Measurements from ENCODE around the gene IKBKG. TPM values are rescaled to one million over a fixed set of nuclear protein-coding genes. Genes with fewer than 3 reads are reported as not detected.
A peak's percentile ranks its signal among the peaks of the same experiment; 100 is the strongest.

The IKBKG gene
- total and polyA plus RNA-seq, 2 of the 13 experiments (the other 11 are each of a cell fraction or from before 2014, with no cell fraction given) = 30.6 to 44.3 TPM

DNA sequence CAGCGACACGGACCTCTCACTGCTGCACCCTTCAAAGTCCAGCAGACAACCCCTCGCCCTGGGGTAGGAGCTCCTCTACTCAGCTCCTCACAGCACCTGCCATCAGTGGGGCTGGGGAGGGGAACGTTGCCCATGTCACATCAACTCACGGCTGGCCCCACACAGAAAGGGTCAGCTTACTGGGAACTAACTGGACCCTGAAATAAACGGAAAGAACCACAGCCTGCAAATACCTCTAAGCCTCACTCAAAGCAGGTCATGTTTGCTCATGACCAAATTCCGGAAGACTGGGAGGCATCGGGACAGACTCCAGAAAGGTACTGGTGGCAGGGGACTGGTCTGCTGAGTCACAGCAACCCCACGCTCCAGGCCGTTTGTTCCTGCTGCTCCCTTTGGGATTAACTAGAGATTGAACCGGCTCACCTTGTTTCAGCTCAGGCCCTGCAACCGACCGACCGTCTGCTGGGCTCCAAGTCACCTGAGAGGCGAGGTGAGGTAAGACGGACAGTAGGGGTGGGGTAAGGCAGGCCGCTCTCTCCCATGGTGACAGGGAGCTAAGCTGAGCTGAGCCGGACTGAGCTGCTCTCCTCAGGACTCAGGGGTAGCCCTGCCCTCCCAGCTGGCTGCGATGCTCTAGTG is 6.4 kb upstream of the IKBKG start (continued):
- TF ChIP-seq, protein P1, sequence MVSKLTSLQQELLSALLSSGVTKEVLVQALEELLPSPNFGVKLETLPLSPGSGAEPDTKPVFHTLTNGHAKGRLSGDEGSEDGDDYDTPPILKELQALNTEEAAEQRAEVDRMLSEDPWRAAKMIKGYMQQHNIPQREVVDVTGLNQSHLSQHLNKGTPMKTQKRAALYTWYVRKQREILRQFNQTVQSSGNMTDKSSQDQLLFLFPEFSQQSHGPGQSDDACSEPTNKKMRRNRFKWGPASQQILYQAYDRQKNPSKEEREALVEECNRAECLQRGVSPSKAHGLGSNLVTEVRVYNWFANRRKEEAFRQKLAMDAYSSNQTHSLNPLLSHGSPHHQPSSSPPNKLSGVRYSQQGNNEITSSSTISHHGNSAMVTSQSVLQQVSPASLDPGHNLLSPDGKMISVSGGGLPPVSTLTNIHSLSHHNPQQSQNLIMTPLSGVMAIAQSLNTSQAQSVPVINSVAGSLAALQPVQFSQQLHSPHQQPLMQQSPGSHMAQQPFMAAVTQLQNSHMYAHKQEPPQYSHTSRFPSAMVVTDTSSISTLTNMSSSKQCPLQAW (CRISPR knock-in tag; IDR thresholded peaks at IDR 0.05) = peak; percentile 13; the same call in 1 of the 2 replicates
- TF ChIP-seq DPF2 (CRISPR knock-in tag; IDR thresholded peaks at IDR 0.05; ENCODE audit: borderline replicate concordance, low read depth) (0 out of 2 replicates have a peak, but pooled peaks have one; percentile 19), SMARCE1 (IDR thresholded peaks at IDR 0.05; ENCODE audit: borderline replicate concordance) (no peak), TARDBP (CRISPR knock-in tag; IDR thresholded peaks at IDR 0.05) (0 out of 2 replicates have a peak, but pooled peaks have one; percentile 52), SAFB2 (CRISPR knock-in tag; IDR thresholded peaks at IDR 0.05; ENCODE audit: borderline replicate concordance, low read depth) (no peak), NCOA2 (CRISPR knock-in tag; IDR thresholded peaks at IDR 0.05) (peak; percentile 33; the same call in 1 of the 2 replicates), SNAPC2 (CRISPR knock-in tag; IDR thresholded peaks at IDR 0.05) (no peak), SOX5 (CRISPR knock-in tag; IDR thresholded peaks at IDR 0.05; ENCODE audit: borderline replicate concordance) (peak; percentile 36; the same call in 1 of the 2 replicates), MED1 (CRISPR knock-in tag; IDR thresholded peaks at IDR 0.05) (peak; percentile 84), LCORL (IDR thresholded peaks at IDR 0.05) (no peak), LCORL (CRISPR knock-in tag; IDR thresholded peaks at IDR 0.05) (peak; percentile 68; the same call in 1 of the 2 replicates), TEAD3 (CRISPR knock-in tag; optimal IDR thresholded peaks at IDR 0.05; ENCODE audit: borderline replicate concordance) (peak; percentile 77)
- TF ChIP-seq, protein P2, sequence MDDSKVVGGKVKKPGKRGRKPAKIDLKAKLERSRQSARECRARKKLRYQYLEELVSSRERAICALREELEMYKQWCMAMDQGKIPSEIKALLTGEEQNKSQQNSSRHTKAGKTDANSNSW (CRISPR knock-in tag; IDR thresholded peaks at IDR 0.05; ENCODE audit: borderline replicate concordance) = no peak
- TF ChIP-seq, protein P3, sequence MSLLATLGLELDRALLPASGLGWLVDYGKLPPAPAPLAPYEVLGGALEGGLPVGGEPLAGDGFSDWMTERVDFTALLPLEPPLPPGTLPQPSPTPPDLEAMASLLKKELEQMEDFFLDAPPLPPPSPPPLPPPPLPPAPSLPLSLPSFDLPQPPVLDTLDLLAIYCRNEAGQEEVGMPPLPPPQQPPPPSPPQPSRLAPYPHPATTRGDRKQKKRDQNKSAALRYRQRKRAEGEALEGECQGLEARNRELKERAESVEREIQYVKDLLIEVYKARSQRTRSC (CRISPR knock-in tag; IDR thresholded peaks at IDR 0.05; ENCODE audit: low read depth) = no peak
- TF ChIP-seq, protein P4, sequence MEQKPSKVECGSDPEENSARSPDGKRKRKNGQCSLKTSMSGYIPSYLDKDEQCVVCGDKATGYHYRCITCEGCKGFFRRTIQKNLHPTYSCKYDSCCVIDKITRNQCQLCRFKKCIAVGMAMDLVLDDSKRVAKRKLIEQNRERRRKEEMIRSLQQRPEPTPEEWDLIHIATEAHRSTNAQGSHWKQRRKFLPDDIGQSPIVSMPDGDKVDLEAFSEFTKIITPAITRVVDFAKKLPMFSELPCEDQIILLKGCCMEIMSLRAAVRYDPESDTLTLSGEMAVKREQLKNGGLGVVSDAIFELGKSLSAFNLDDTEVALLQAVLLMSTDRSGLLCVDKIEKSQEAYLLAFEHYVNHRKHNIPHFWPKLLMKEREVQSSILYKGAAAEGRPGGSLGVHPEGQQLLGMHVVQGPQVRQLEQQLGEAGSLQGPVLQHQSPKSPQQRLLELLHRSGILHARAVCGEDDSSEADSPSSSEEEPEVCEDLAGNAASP (CRISPR knock-in tag; IDR thresholded peaks at IDR 0.05; ENCODE audit: borderline replicate concordance) = peak; percentile 62; the same call in 1 of the 2 replicates
- TF ChIP-seq, protein P5, sequence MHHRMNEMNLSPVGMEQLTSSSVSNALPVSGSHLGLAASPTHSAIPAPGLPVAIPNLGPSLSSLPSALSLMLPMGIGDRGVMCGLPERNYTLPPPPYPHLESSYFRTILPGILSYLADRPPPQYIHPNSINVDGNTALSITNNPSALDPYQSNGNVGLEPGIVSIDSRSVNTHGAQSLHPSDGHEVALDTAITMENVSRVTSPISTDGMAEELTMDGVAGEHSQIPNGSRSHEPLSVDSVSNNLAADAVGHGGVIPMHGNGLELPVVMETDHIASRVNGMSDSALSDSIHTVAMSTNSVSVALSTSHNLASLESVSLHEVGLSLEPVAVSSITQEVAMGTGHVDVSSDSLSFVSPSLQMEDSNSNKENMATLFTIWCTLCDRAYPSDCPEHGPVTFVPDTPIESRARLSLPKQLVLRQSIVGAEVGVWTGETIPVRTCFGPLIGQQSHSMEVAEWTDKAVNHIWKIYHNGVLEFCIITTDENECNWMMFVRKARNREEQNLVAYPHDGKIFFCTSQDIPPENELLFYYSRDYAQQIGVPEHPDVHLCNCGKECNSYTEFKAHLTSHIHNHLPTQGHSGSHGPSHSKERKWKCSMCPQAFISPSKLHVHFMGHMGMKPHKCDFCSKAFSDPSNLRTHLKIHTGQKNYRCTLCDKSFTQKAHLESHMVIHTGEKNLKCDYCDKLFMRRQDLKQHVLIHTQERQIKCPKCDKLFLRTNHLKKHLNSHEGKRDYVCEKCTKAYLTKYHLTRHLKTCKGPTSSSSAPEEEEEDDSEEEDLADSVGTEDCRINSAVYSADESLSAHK (CRISPR knock-in tag; IDR thresholded peaks at IDR 0.05; ENCODE audit: borderline replicate concordance) = no peak
- TF ChIP-seq, protein P6, sequence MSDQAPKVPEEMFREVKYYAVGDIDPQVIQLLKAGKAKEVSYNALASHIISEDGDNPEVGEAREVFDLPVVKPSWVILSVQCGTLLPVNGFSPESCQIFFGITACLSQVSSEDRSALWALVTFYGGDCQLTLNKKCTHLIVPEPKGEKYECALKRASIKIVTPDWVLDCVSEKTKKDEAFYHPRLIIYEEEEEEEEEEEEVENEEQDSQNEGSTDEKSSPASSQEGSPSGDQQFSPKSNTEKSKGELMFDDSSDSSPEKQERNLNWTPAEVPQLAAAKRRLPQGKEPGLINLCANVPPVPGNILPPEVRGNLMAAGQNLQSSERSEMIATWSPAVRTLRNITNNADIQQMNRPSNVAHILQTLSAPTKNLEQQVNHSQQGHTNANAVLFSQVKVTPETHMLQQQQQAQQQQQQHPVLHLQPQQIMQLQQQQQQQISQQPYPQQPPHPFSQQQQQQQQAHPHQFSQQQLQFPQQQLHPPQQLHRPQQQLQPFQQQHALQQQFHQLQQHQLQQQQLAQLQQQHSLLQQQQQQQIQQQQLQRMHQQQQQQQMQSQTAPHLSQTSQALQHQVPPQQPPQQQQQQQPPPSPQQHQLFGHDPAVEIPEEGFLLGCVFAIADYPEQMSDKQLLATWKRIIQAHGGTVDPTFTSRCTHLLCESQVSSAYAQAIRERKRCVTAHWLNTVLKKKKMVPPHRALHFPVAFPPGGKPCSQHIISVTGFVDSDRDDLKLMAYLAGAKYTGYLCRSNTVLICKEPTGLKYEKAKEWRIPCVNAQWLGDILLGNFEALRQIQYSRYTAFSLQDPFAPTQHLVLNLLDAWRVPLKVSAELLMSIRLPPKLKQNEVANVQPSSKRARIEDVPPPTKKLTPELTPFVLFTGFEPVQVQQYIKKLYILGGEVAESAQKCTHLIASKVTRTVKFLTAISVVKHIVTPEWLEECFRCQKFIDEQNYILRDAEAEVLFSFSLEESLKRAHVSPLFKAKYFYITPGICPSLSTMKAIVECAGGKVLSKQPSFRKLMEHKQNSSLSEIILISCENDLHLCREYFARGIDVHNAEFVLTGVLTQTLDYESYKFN (CRISPR knock-in tag; conservative IDR thresholded peaks at IDR 0.05) = peak; percentile 72
